Activated CD8-positive, alpha-beta memory T cell treated with anti-CD3 and anti-CD28 coated beads, Interleukin-2, amount 50 U/mL, for 4 hours (primary cell): ENCODE data around the gene GYS2.
"Not testable (repeated sequence)": the region's sequence is repeated elsewhere in the genome, so short reads cannot be mapped to it uniquely, and the experiment has no call there.

Experiments used
- DNase-seq: peaks from one replicate; pipeline ENCODE4 v3.0.0-alpha.2; 2020

Gene GYS2

GRCh38 chr12:21604245-21605101, at the start of gene GYS2:
GYS2 (minus strand) TSS chr12:21604847; CDS start chr12:21604592, 255 bp downstream.
- no peak for DNase-seq

GRCh38 chr12:21651821-21652220, 47.2 kb upstream of the GYS2 start:
- DNase-seq = no peak

- no peak for DNase-seq
Observed at GRCh38 chr12:21650997-21651396, 46.4 kb upstream of the GYS2 start.

- no peak for DNase-seq
Observed at GRCh38 chr12:21649034-21649433, 44.4 kb upstream of the GYS2 start.

GRCh38 chr12:21648378-21648777, 43.7 kb upstream of the GYS2 start:
- no peak for DNase-seq

GRCh38 chr12:21647179-21647578, 42.5 kb upstream of the GYS2 start:
- DNase-seq = no peak

GRCh38 chr12:21645041-21645500, 40.4 kb upstream of the GYS2 start:
- DNase-seq = not testable (repeated sequence)

GRCh38 chr12:21644516-21644915, 39.9 kb upstream of the GYS2 start:
- DNase-seq = no peak

- no peak for DNase-seq
Observed at GRCh38 chr12:21643758-21644157, 39.1 kb upstream of the GYS2 start.

- DNase-seq = no peak
Observed at GRCh38 chr12:21642707-21643389, 38.2 kb upstream of the GYS2 start.

- DNase-seq = no peak
Observed at GRCh38 chr12:21638054-21638891, 33.6 kb upstream of the GYS2 start.

GRCh38 chr12:21634245-21634644, 29.6 kb upstream of the GYS2 start:
- no peak for DNase-seq

GRCh38 chr12:21631367-21631766, 26.7 kb upstream of the GYS2 start:
- DNase-seq = no peak

- no peak for DNase-seq
Observed at GRCh38 chr12:21627924-21628323, 23.3 kb upstream of the GYS2 start.

GRCh38 chr12:21618566-21618965, 13.9 kb upstream of the GYS2 start:
- DNase-seq = no peak

- no peak for DNase-seq
Observed at GRCh38 chr12:21617030-21617429, 12.4 kb upstream of the GYS2 start.

GRCh38 chr12:21615431-21615830, 10.8 kb upstream of the GYS2 start:
- no peak for DNase-seq

- DNase-seq = no peak
Observed at GRCh38 chr12:21614506-21614905, 9.9 kb upstream of the GYS2 start.

GRCh38 chr12:21613931-21614330, 9.3 kb upstream of the GYS2 start:
- DNase-seq = no peak

GRCh38 chr12:21608196-21608595, 3.5 kb upstream of the GYS2 start:
- DNase-seq = no peak

- no peak for DNase-seq
Observed at GRCh38 chr12:21607701-21608100, 3.1 kb upstream of the GYS2 start.

- no peak for DNase-seq
Observed at GRCh38 chr12:21606175-21606574, 1.5 kb upstream of the GYS2 start.

- DNase-seq = no peak
Observed at GRCh38 chr12:21602774-21603173, 1.9 kb downstream of the GYS2 start.
